GM12875 (cell line): ENCODE measurements around the gene METTL14.

ENCODE experiments used
- H3K4me3 ChIP-seq: one replicate; pipeline ENCODE4 v1.5.1; 2011; ENCODE audit warnings: low read depth, low read length, control low read depth
- TF ChIP-seq, protein P1 (sequence below): IDR thresholded peaks from 2 replicates; pipeline ENCODE4 v1.5.1; 2011; ENCODE audit warnings: low read depth, mild to moderate bottlenecking, control low read depth, inconsistent platforms, low read length, moderate library complexity, borderline replicate concordance; ENCODE audit not compliant: insufficient read depth

Gene METTL14

DNA sequence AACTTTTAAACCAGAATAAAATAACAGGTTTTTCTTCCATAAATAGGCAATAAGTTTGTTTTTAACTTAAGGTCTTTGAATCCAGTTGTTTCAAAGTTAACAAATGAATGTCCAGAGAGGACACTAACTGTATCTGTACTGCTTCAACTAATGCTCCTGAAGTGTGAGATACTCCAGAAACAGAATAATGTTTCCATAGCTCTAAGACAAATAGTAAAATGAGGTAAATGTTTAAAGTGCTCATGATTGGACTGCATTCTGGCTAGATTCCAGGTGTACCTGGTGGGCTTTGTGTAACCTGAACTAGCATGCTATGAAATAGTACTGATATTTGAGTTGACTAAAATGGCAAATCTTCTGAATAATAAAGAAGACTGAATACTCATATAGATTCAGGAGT lies 51.7 kb downstream of the METTL14 start:
- TF ChIP-seq, protein P1, sequence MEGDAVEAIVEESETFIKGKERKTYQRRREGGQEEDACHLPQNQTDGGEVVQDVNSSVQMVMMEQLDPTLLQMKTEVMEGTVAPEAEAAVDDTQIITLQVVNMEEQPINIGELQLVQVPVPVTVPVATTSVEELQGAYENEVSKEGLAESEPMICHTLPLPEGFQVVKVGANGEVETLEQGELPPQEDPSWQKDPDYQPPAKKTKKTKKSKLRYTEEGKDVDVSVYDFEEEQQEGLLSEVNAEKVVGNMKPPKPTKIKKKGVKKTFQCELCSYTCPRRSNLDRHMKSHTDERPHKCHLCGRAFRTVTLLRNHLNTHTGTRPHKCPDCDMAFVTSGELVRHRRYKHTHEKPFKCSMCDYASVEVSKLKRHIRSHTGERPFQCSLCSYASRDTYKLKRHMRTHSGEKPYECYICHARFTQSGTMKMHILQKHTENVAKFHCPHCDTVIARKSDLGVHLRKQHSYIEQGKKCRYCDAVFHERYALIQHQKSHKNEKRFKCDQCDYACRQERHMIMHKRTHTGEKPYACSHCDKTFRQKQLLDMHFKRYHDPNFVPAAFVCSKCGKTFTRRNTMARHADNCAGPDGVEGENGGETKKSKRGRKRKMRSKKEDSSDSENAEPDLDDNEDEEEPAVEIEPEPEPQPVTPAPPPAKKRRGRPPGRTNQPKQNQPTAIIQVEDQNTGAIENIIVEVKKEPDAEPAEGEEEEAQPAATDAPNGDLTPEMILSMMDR = no peak
- H3K4me3 ChIP-seq = no peak overlapping the region

GRCh38 chr4:118738090-118738489 lies 52.9 kb downstream of the METTL14 start:
- H3K4me3 ChIP-seq = no peak overlapping the region
- TF ChIP-seq, protein P1 = no peak

GRCh38 chr4:118739022-118739713 lies 54.0 kb downstream of the METTL14 start:
- TF ChIP-seq, protein P1 = no peak
- H3K4me3 ChIP-seq = no peak overlapping the region

- TF ChIP-seq, protein P1 = no peak
- H3K4me3 ChIP-seq = no peak overlapping the region
Measured at GRCh38 chr4:118740869-118741268, 55.7 kb downstream of the METTL14 start.

GRCh38 chr4:118741301-118741855 lies 56.2 kb downstream of the METTL14 start:
- TF ChIP-seq, protein P1 = no peak
- H3K4me3 ChIP-seq = no peak overlapping the region

GRCh38 chr4:118742050-118742449 lies 56.9 kb downstream of the METTL14 start:
- TF ChIP-seq, protein P1 = no peak
- no peak overlapping the region for H3K4me3 ChIP-seq

- TF ChIP-seq, protein P1 = no peak
- no peak overlapping the region for H3K4me3 ChIP-seq
Measured at GRCh38 chr4:118743867-118744266, 58.7 kb downstream of the METTL14 start.
